ENCODE results near the gene NANP.
"Not testable (repeated sequence)": the region's sequence is repeated elsewhere in the genome, so short reads cannot be mapped to it uniquely, and the experiment has no call there.

Gene NANP

DNA sequence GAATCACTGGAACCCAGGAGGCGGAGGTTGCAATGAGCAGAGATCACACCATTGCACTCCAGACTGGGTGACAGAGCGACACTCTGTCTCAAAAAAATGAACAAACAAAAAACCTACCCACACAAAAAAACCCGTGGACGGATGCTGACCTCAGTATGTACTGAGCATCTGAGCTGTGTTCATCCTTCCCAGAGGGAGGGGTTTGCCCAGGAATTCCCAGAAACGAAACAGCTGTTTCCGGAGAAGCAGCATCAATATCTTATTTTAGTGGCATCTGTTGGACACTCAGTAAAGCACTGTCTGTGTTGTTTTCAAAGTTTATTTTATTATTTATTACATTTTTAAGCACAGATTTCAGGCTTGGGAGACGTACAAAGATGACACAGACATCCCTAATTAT is 18.7 kb downstream of the NANP start:
- TF ChIP-seq, protein P1, sequence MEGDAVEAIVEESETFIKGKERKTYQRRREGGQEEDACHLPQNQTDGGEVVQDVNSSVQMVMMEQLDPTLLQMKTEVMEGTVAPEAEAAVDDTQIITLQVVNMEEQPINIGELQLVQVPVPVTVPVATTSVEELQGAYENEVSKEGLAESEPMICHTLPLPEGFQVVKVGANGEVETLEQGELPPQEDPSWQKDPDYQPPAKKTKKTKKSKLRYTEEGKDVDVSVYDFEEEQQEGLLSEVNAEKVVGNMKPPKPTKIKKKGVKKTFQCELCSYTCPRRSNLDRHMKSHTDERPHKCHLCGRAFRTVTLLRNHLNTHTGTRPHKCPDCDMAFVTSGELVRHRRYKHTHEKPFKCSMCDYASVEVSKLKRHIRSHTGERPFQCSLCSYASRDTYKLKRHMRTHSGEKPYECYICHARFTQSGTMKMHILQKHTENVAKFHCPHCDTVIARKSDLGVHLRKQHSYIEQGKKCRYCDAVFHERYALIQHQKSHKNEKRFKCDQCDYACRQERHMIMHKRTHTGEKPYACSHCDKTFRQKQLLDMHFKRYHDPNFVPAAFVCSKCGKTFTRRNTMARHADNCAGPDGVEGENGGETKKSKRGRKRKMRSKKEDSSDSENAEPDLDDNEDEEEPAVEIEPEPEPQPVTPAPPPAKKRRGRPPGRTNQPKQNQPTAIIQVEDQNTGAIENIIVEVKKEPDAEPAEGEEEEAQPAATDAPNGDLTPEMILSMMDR (IDR thresholded peaks at IDR 0.05; ENCODE audit: low read depth, low read length): no peak
- no peak for TF ChIP-seq EZH2phosphoT487 (IDR thresholded peaks at IDR 0.05; ENCODE audit: low read depth)
- no peak overlapping the region for H3K4me2 ChIP-seq (ENCODE audit: low read length)
- H3K79me2 ChIP-seq (ENCODE audit: low read length): no peaks in the 10 kb centered on the region

DNA sequence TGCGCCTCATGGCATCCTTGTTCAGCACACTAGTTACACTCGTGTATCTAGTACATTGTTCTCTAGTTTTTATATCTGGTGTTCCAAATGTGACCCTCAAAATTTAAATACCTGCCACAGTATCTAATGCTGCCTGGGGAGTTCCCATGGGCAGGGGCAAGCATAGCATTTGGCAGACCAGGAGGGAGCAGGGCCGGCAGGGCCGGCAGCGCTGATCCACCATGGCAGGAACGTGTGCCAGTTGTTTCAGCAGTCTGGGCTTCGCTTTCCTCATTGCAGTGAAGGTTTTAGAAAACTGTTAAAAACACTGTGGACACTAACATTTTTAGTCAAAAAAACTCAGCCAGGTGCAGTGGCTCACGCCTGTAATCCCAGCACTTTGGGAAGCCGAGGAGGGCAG is 19.2 kb downstream of the NANP start:
- TF ChIP-seq, protein P1 (IDR thresholded peaks at IDR 0.05; ENCODE audit: low read depth, low read length): no peak
- TF ChIP-seq EZH2phosphoT487 (IDR thresholded peaks at IDR 0.05; ENCODE audit: low read depth): no peak
- no peaks in the 10 kb centered on the region for H3K27me3 ChIP-seq (ENCODE audit: low read depth, low read length)
- H3K27ac ChIP-seq (ENCODE audit: low read length): no peak overlapping the region
- no peak overlapping the region for H3K9ac ChIP-seq (ENCODE audit: low read length)
- H3K4me3 ChIP-seq (ENCODE audit: low read length): no peak overlapping the region
- no peak overlapping the region for H3K4me2 ChIP-seq (ENCODE audit: low read length)
- no peak overlapping the region for H2AFZ ChIP-seq (ENCODE audit: low read depth, low read length)
- no peaks in the 10 kb centered on the region for H4K20me1 ChIP-seq (ENCODE audit: insufficient read depth, low read length)
- peaks cover 4% of the 10 kb centered on the region; the same call in 1 of the 2 replicates for H3K4me1 ChIP-seq (ENCODE audit: low read length)
- no peaks in the 10 kb centered on the region for H3K79me2 ChIP-seq (ENCODE audit: low read length)
- no peaks in the 10 kb centered on the region for H3K36me3 ChIP-seq (replicated peaks; ENCODE audit: low read depth, low read length)
- no peaks in the 10 kb centered on the region for H3K9me3 ChIP-seq (ENCODE audit: insufficient read depth, low read length)

More for the DNA sequence above, 18.7 kb downstream of the NANP start:
- no peak overlapping the region for H3K9ac ChIP-seq (ENCODE audit: low read length)
- H3K4me3 ChIP-seq (ENCODE audit: low read length): no peak overlapping the region
- H3K4me1 ChIP-seq (ENCODE audit: low read length): peaks cover 4% of the 10 kb centered on the region; the same call in 1 of the 2 replicates
- H4K20me1 ChIP-seq (ENCODE audit: insufficient read depth, low read length): no peaks in the 10 kb centered on the region
- no peaks in the 10 kb centered on the region for H3K36me3 ChIP-seq (replicated peaks; ENCODE audit: low read depth, low read length)
- H3K9me3 ChIP-seq (ENCODE audit: insufficient read depth, low read length): no peaks in the 10 kb centered on the region
- no peaks in the 10 kb centered on the region for H3K27me3 ChIP-seq (ENCODE audit: low read depth, low read length)
- H3K27ac ChIP-seq (ENCODE audit: low read length): no peak overlapping the region
- H2AFZ ChIP-seq (ENCODE audit: low read depth, low read length): no peak overlapping the region

DNA sequence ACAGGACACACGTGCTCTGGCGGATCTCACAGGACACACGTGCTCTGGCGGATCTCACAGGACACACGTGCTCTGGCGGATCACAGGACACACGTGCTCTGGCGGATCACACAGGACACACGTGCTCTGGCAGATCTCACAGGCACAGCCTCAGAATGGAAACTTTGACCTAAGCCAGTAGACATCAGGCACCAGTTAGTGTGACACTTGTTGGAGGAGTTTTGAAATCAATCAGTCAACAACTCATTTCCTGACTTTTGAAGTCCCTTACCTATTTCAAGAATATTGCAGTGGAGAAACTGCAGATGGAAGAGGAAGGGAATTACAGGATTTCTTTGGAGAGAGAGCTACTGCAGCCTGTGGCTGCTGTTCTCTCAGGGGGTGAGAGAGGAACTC is 20.9 kb downstream of the NANP start:
- not testable (repeated sequence) for H2AFZ ChIP-seq (ENCODE audit: low read depth, low read length); H3K27ac ChIP-seq (ENCODE audit: low read length); H3K79me2 ChIP-seq (ENCODE audit: low read length); H3K9me3 ChIP-seq (ENCODE audit: insufficient read depth, low read length); H4K20me1 ChIP-seq (ENCODE audit: insufficient read depth, low read length); H3K27me3 ChIP-seq (ENCODE audit: low read depth, low read length); H3K4me3 ChIP-seq (ENCODE audit: low read length); H3K4me1 ChIP-seq (ENCODE audit: low read length); H3K4me2 ChIP-seq (ENCODE audit: low read length); H3K9ac ChIP-seq (ENCODE audit: low read length); H3K36me3 ChIP-seq (replicated peaks; ENCODE audit: low read depth, low read length)

DNA sequence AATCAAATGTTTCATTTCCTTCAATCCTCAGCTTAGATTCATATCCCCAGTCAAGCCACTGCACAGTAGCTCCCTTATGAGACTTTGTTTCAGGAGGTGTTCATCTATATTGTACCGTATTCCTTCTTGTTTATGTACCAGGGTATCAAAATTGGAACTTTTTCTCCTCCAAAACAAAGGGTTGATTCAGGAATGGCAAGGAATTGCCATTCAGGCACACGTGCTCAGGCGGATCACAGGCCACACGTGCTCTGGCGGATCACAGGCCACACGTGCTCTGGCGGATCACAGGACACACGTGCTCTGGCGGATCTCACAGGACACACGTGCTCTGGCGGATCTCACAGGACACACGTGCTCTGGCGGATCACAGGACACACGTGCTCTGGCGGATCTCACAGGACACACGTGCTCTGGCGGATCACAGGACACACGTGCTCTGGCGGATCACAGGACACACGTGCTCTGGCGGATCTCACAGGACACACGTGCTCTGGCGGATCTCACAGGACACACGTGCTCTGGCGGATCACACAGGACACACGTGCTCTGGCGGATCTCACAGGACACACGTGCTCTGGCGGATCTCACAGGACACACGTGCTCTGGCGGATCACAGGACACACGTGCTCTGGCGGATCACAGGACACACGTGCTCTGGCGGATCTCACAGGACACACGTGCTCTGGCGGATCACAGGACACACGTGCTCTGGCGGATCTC is 21.5 kb downstream of the NANP start:
- not testable (repeated sequence) for H3K9ac ChIP-seq (ENCODE audit: low read length); H3K4me3 ChIP-seq (ENCODE audit: low read length); H4K20me1 ChIP-seq (ENCODE audit: insufficient read depth, low read length); H3K79me2 ChIP-seq (ENCODE audit: low read length); H2AFZ ChIP-seq (ENCODE audit: low read depth, low read length); H3K4me2 ChIP-seq (ENCODE audit: low read length); H3K9me3 ChIP-seq (ENCODE audit: insufficient read depth, low read length); H3K36me3 ChIP-seq (replicated peaks; ENCODE audit: low read depth, low read length); H3K27ac ChIP-seq (ENCODE audit: low read length); H3K4me1 ChIP-seq (ENCODE audit: low read length); H3K27me3 ChIP-seq (ENCODE audit: low read depth, low read length)

DNA sequence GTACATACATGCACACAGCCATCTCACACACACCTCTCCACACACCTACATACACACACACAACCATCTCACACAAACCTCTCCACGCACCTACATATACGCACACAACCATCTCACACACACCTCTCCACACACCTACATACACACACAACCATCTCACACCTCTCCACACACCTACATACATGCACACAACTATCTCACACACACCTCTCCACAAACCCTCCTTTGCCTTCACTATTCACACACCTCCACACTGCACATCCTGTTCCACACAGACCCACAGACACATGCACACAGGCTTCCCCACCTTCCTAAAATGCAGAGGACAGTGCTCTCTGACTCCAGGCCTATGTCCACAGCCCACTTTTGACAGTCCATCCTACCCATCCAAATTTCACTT is 22.2 kb downstream of the NANP start:
- no peak overlapping the region for H3K9ac ChIP-seq (ENCODE audit: low read length)
- no peaks in the 10 kb centered on the region for H4K20me1 ChIP-seq (ENCODE audit: insufficient read depth, low read length)
- H3K4me2 ChIP-seq (ENCODE audit: low read length): no peak overlapping the region
- H3K79me2 ChIP-seq (ENCODE audit: low read length): no peaks in the 10 kb centered on the region
- no peaks in the 10 kb centered on the region for H3K4me1 ChIP-seq (ENCODE audit: low read length)
- no peak overlapping the region for H3K4me3 ChIP-seq (ENCODE audit: low read length)
- no peaks in the 10 kb centered on the region for H3K9me3 ChIP-seq (ENCODE audit: insufficient read depth, low read length)
- no peaks in the 10 kb centered on the region for H3K36me3 ChIP-seq (replicated peaks; ENCODE audit: low read depth, low read length)
- no peak overlapping the region for H3K27ac ChIP-seq (ENCODE audit: low read length)
- TF ChIP-seq, protein P1 (IDR thresholded peaks at IDR 0.05; ENCODE audit: low read depth, low read length): no peak
- TF ChIP-seq EZH2phosphoT487 (IDR thresholded peaks at IDR 0.05; ENCODE audit: low read depth): no peak
- no peaks in the 10 kb centered on the region for H3K27me3 ChIP-seq (ENCODE audit: low read depth, low read length)
- no peak overlapping the region for H2AFZ ChIP-seq (ENCODE audit: low read depth, low read length)

Data from OCI-LY3 (cell line).